ENCODE data around the gene SLC35B2. TPM values are rescaled to one million over a fixed set of nuclear protein-coding genes. Genes with fewer than 3 reads are reported as not detected.

Gene SLC35B2
- total RNA-seq, 1 experiment from 2014 or later = 30.0 TPM

- DNase-seq = no peak
- peaks cover 64% of the 10 kb centered on the region for H3K4me1 ChIP-seq (ENCODE audit: low read length)
- H3K79me2 ChIP-seq (ENCODE audit: low read length) = peaks cover 37% of the 10 kb centered on the region
- H3K9me3 ChIP-seq (ENCODE audit: low read length) = no peaks in the 10 kb centered on the region
- peaks cover 4% of the 10 kb centered on the region; the same call in 1 of the 2 replicates for H4K20me1 ChIP-seq (ENCODE audit: insufficient read depth, low read depth, low read length)
- H3K9me2 ChIP-seq (replicated peaks; ENCODE audit: insufficient read depth, low read length) = no peaks in the 10 kb centered on the region
- H2AFZ ChIP-seq (ENCODE audit: low read length) = peak overlapping the region; percentile 74; the same call in 1 of the 2 replicates
- no peaks in the 10 kb centered on the region for H3K36me3 ChIP-seq (ENCODE audit: insufficient read depth, low read length)
- peak overlapping the region; percentile 84 for H3K9ac ChIP-seq (ENCODE audit: low read length)
- peak overlapping the region; percentile 74 for H3K4me3 ChIP-seq (ENCODE audit: low read length)
- no peak overlapping the region for H3K27ac ChIP-seq (ENCODE audit: low read length)
- H3K4me2 ChIP-seq (ENCODE audit: low read depth, low read length, poor library complexity, severe bottlenecking) = peak overlapping the region; percentile 92
- H3K27me3 ChIP-seq (ENCODE audit: low read length) = no peaks in the 10 kb centered on the region
These were observed 34.6 kb downstream of the SLC35B2 start for GRCh38 chr6:44222486-44223318.

- peaks cover 4% of the 10 kb centered on the region; the same call in 1 of the 2 replicates for H4K20me1 ChIP-seq (ENCODE audit: insufficient read depth, low read depth, low read length)
- DNase-seq = no peak
- no peaks in the 10 kb centered on the region for H3K36me3 ChIP-seq (ENCODE audit: insufficient read depth, low read length)
- no peaks in the 10 kb centered on the region for H3K27me3 ChIP-seq (ENCODE audit: low read length)
- peaks cover 64% of the 10 kb centered on the region for H3K4me1 ChIP-seq (ENCODE audit: low read length)
- H3K9ac ChIP-seq (ENCODE audit: low read length) = peak overlapping the region; percentile 39; the same call in 1 of the 2 replicates
- H3K9me2 ChIP-seq (replicated peaks; ENCODE audit: insufficient read depth, low read length) = no peaks in the 10 kb centered on the region
- peaks cover 32% of the 10 kb centered on the region for H3K79me2 ChIP-seq (ENCODE audit: low read length)
- no peak overlapping the region for H3K4me3 ChIP-seq (ENCODE audit: low read length)
- H3K4me2 ChIP-seq (ENCODE audit: low read depth, low read length, poor library complexity, severe bottlenecking) = no peak overlapping the region
- H3K27ac ChIP-seq (ENCODE audit: low read length) = no peak overlapping the region
- no peaks in the 10 kb centered on the region for H3K9me3 ChIP-seq (ENCODE audit: low read length)
- H2AFZ ChIP-seq (ENCODE audit: low read length) = no peak overlapping the region
These were observed 35.4 kb downstream of the SLC35B2 start for GRCh38 chr6:44221961-44222335.

GRCh38 chr6:44221291-44221960, 35.9 kb downstream of the SLC35B2 start:
- H4K20me1 ChIP-seq (ENCODE audit: insufficient read depth, low read depth, low read length) = peaks cover 4% of the 10 kb centered on the region; the same call in 1 of the 2 replicates
- peaks cover 28% of the 10 kb centered on the region for H3K79me2 ChIP-seq (ENCODE audit: low read length)
- H3K27me3 ChIP-seq (ENCODE audit: low read length) = no peaks in the 10 kb centered on the region
- H3K27ac ChIP-seq (ENCODE audit: low read length) = no peak overlapping the region
- peak overlapping the region; percentile 42 for H3K9ac ChIP-seq (ENCODE audit: low read length)
- H3K9me3 ChIP-seq (ENCODE audit: low read length) = no peaks in the 10 kb centered on the region
- H3K4me2 ChIP-seq (ENCODE audit: low read depth, low read length, poor library complexity, severe bottlenecking) = no peak overlapping the region
- no peaks in the 10 kb centered on the region for H3K36me3 ChIP-seq (ENCODE audit: insufficient read depth, low read length)
- DNase-seq = peak; percentile 92
- H3K4me3 ChIP-seq (ENCODE audit: low read length) = no peak overlapping the region
- no peak overlapping the region for H2AFZ ChIP-seq (ENCODE audit: low read length)
- no peaks in the 10 kb centered on the region for H3K9me2 ChIP-seq (replicated peaks; ENCODE audit: insufficient read depth, low read length)
- peaks cover 60% of the 10 kb centered on the region for H3K4me1 ChIP-seq (ENCODE audit: low read length)

GRCh38 chr6:44220913-44221290, 36.4 kb downstream of the SLC35B2 start:
- H3K9me3 ChIP-seq (ENCODE audit: low read length) = no peaks in the 10 kb centered on the region
- H3K9ac ChIP-seq (ENCODE audit: low read length) = no peak overlapping the region
- no peaks in the 10 kb centered on the region for H3K9me2 ChIP-seq (replicated peaks; ENCODE audit: insufficient read depth, low read length)
- peaks cover 55% of the 10 kb centered on the region for H3K4me1 ChIP-seq (ENCODE audit: low read length)
- H3K36me3 ChIP-seq (ENCODE audit: insufficient read depth, low read length) = no peaks in the 10 kb centered on the region
- H3K27ac ChIP-seq (ENCODE audit: low read length) = no peak overlapping the region
- H3K4me3 ChIP-seq (ENCODE audit: low read length) = no peak overlapping the region
- H3K79me2 ChIP-seq (ENCODE audit: low read length) = peaks cover 23% of the 10 kb centered on the region
- no peaks in the 10 kb centered on the region for H3K27me3 ChIP-seq (ENCODE audit: low read length)
- no peak for DNase-seq
- no peak overlapping the region for H2AFZ ChIP-seq (ENCODE audit: low read length)
- peaks cover 4% of the 10 kb centered on the region; the same call in 1 of the 2 replicates for H4K20me1 ChIP-seq (ENCODE audit: insufficient read depth, low read depth, low read length)
- H3K4me2 ChIP-seq (ENCODE audit: low read depth, low read length, poor library complexity, severe bottlenecking) = no peak overlapping the region

GRCh38 chr6:44219815-44220784, 37.2 kb downstream of the SLC35B2 start:
- Histone ChIP-seq H3K36me3 (ENCODE audit: insufficient read depth, low read length) (no peaks in the 10 kb centered on the region), H3K79me2 (ENCODE audit: low read length) (peaks cover 15% of the 10 kb centered on the region), H3K9me2 (replicated peaks; ENCODE audit: insufficient read depth, low read length) (no peaks in the 10 kb centered on the region), H4K20me1 (ENCODE audit: insufficient read depth, low read depth, low read length) (peaks cover 4% of the 10 kb centered on the region; the same call in 1 of the 2 replicates), H3K9ac (ENCODE audit: low read length) (peak overlapping the region; percentile 63; the same call in 1 of the 2 replicates), H3K9me3 (ENCODE audit: low read length) (no peaks in the 10 kb centered on the region), H3K27ac (ENCODE audit: low read length) (no peak overlapping the region), H2AFZ (ENCODE audit: low read length) (no peak overlapping the region), H3K4me3 (ENCODE audit: low read length) (peak overlapping the region; percentile 66; the same call in 1 of the 2 replicates), H3K4me2 (ENCODE audit: low read depth, low read length, poor library complexity, severe bottlenecking) (peak overlapping the region; percentile 81), H3K4me1 (ENCODE audit: low read length) (peaks cover 47% of the 10 kb centered on the region), H3K27me3 (ENCODE audit: low read length) (no peaks in the 10 kb centered on the region)
- DNase-seq = no peak

GRCh38 chr6:44219053-44219814, 38.1 kb downstream of the SLC35B2 start:
- Histone ChIP-seq H3K9me3 (ENCODE audit: low read length) (no peaks in the 10 kb centered on the region), H3K36me3 (ENCODE audit: insufficient read depth, low read length) (no peaks in the 10 kb centered on the region), H3K9ac (ENCODE audit: low read length) (peak overlapping the region; percentile 63), H2AFZ (ENCODE audit: low read length) (peak overlapping the region; percentile 86; the same call in 1 of the 2 replicates), H3K4me1 (ENCODE audit: low read length) (peaks cover 38% of the 10 kb centered on the region), H3K9me2 (replicated peaks; ENCODE audit: insufficient read depth, low read length) (no peaks in the 10 kb centered on the region), H3K4me2 (ENCODE audit: low read depth, low read length, poor library complexity, severe bottlenecking) (peak overlapping the region; percentile 81), H3K27me3 (ENCODE audit: low read length) (no peaks in the 10 kb centered on the region), H3K4me3 (ENCODE audit: low read length) (peak overlapping the region; percentile 66), H3K27ac (ENCODE audit: low read length) (no peak overlapping the region), H4K20me1 (ENCODE audit: insufficient read depth, low read depth, low read length) (peaks cover 4% of the 10 kb centered on the region; the same call in 1 of the 2 replicates), H3K79me2 (ENCODE audit: low read length) (peaks cover 6% of the 10 kb centered on the region)
- peak; percentile 78 for DNase-seq

GRCh38 chr6:44217332-44218143, 39.8 kb downstream of the SLC35B2 start:
- Histone ChIP-seq H3K4me3 (ENCODE audit: low read length) (no peak overlapping the region), H4K20me1 (ENCODE audit: insufficient read depth, low read depth, low read length) (peaks cover 4% of the 10 kb centered on the region; the same call in 1 of the 2 replicates), H3K9ac (ENCODE audit: low read length) (no peak overlapping the region), H3K27me3 (ENCODE audit: low read length) (no peaks in the 10 kb centered on the region), H3K36me3 (ENCODE audit: insufficient read depth, low read length) (no peaks in the 10 kb centered on the region), H2AFZ (ENCODE audit: low read length) (no peak overlapping the region), H3K9me3 (ENCODE audit: low read length) (no peaks in the 10 kb centered on the region), H3K79me2 (ENCODE audit: low read length) (no peaks in the 10 kb centered on the region), H3K4me2 (ENCODE audit: low read depth, low read length, poor library complexity, severe bottlenecking) (no peak overlapping the region), H3K27ac (ENCODE audit: low read length) (no peak overlapping the region), H3K9me2 (replicated peaks; ENCODE audit: insufficient read depth, low read length) (no peaks in the 10 kb centered on the region), H3K4me1 (ENCODE audit: low read length) (peaks cover 30% of the 10 kb centered on the region)
- no peak for DNase-seq

Data from Karpas-422 (cell line).